AG10803 (cell line): ENCODE results near the gene PITRM1.

Experiments used
- DNase-seq: peaks from one replicate; pipeline ENCODE4 v3.0.0; 2010; ENCODE audit warnings: low read depth
- H3K4me3 ChIP-seq: 2 replicates; pipeline ENCODE4 v1.5.1; 2011; ENCODE audit warnings: mild to moderate bottlenecking, low read length, control low read depth
- CTCF ChIP-seq: conservative IDR thresholded peaks from 2 replicates; pipeline ENCODE4 v1.5.1; 2011; ENCODE audit warnings: mild to moderate bottlenecking, low read length, control low read depth, inconsistent platforms

PITRM1 gene

GRCh38 chr10:3159152-3159551, 13.4 kb downstream of the PITRM1 start:
- no peak for DNase-seq
- no peak for TF ChIP-seq CTCF
- no peak overlapping the region for H3K4me3 ChIP-seq

DNA sequence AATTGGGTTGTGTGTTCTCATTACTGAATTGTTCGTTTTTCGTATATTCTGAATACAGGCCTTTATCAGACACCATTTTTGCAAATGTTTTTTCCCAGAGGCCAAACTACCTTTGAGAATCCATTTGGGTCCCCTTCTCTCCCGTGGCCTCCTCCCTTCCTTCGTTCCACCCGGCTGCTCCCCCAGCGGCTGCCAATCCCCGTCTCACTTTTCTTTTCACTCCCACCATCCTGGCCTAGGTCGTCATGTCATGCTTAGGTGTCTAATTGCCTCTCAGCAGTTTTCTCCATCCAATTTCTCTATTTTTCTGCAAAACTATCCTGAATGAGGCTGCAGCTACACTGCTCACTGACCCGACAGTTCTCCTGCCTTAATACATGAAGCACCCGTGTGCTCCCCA, 17.9 kb downstream of the PITRM1 start:
- TF ChIP-seq CTCF, result no peak
- no peak overlapping the region for H3K4me3 ChIP-seq
- DNase-seq, result no peak

- H3K4me3 ChIP-seq, result no peak overlapping the region
- no peak for TF ChIP-seq CTCF
- no peak for DNase-seq
Observed at GRCh38 chr10:3152566-3152935, 20.0 kb downstream of the PITRM1 start.

DNA sequence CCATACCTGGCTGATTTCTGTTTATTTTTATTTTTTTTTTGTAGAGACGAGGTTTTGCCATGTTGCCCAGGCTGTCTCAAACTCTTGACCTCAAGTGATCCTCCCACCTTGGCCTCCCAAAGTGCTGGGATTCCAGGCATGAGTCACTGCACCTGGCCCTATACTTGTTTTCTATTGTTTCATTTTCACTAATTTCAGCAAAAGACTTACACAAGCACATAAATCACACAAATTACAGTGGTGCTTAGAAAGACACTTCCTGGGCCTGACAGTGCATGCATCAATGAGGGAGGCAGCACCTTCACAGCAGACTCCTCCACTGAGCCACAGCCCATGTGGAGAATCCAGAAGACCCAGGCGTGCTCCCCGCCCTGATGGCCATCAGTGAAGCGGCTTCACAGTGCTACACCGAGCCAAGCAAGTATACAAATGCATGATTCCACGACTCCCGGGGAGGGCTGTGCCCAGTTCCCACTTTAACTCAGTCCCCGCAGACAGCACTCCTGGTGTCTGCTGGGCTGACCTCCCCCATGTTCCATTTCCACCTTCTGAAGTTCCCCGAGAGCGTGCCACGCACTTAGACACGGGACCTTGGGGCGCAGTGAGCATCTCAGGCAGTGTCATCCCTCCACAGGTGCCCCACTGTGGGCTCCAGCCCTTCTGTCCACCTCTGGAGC, 20.6 kb downstream of the PITRM1 start:
- TF ChIP-seq CTCF, result no peak
- no peak overlapping the region for H3K4me3 ChIP-seq
- DNase-seq, result no peak

DNA sequence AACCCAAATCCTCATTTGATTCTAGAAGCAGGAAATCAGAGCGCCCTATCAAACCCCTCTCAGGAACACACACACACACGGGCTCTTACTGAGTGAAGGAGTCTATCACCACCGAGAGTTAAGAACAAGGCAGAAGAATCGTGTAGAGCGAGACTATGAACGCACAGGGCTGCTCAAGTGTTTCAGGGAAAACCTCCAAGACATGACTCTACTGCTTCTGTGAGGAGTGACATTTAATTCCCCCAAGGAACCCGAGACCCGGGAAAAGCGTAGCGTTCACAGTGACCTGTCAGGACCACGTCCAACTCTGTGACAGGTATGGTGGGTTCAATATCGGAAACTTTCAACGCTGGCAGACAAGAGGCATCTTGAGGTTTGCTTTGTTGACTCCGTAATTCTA, 21.6 kb downstream of the PITRM1 start:
- TF ChIP-seq CTCF, result no peak
- H3K4me3 ChIP-seq, result no peak overlapping the region
- DNase-seq, result no peak

GRCh38 chr10:3150366-3150765, 22.2 kb downstream of the PITRM1 start:
- DNase-seq, result no peak
- no peak overlapping the region for H3K4me3 ChIP-seq
- TF ChIP-seq CTCF, result no peak

DNA sequence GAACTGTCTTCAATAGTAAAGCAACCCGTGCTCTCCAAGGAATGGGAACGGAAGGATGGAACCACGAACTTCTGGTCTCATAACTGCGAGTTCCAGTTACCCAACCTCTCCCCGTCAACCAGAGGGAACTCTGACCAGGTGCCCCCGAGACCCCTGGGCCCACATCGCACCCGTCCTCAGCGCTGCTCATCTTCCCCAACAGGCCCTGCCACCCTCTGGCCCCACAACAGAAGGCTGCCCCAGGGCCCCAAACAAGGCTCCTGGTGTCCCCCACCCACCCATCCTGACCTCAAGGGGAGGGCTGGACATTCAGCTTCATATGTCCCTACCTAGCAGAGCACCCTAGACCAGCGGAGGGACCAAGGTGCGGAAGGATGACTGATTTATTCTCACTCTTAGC, 22.7 kb downstream of the PITRM1 start:
- no peak overlapping the region for H3K4me3 ChIP-seq

More for the DNA sequence above, 22.7 kb downstream of the PITRM1 start:
- TF ChIP-seq CTCF, result no peak
- no peak for DNase-seq
